CD4-positive, alpha-beta T cell (primary cell): ENCODE data around the gene CD99. TPM values are rescaled to one million over a fixed set of nuclear protein-coding genes. Genes with fewer than 3 reads are reported as not detected.
"Not testable (repeated sequence)": the region's sequence is repeated elsewhere in the genome, so short reads cannot be mapped to it uniquely, and the experiment has no call there.

Experiments used
- ATAC-seq: fragments of 200-7000 bp; cut with Tn5 transposase; one replicate; pipeline ENCODE4 v1.10.0; 2022; ENCODE audit warnings: mild to moderate bottlenecking; ENCODE audit not compliant: poor library complexity
- CTCF ChIA-PET: fragments of 350-600 bp; sonication (Branson Sonifier 250); formaldehyde crosslinking; loops from one replicate; lab custom pipeline; 2021; ENCODE audit warnings: antibody characterized with exemption, inconsistent platforms; lab: Charles Lee
- POLR2A ChIA-PET: fragments of 350-600 bp; sonication (Branson Sonifier 250); formaldehyde crosslinking; loops from one replicate; lab custom pipeline; 2021; ENCODE audit warnings: antibody characterized with exemption, inconsistent platforms; lab: Charles Lee
- DNase-seq, 14 experiments: peaks; one replicate each; pipeline ENCODE4 v3.0.0-alpha.2; 2013 to 2020; ENCODE audit warnings: mixed read lengths in 2 of 14
- H3K27ac ChIP-seq, 2 donors: one replicate each; pipeline versions ENCODE4 v1.5.1 to v1.7.0; 2013; ENCODE audit warnings: low read length in 2 of 2, low read depth in 1 of 2, mild to moderate bottlenecking in 1 of 2
- H3K27me3 ChIP-seq, 2 experiments: 1 replicate in 1 of 2; 2 replicates in 1 of 2; pipeline versions ENCODE4 v1.6.1 to v1.7.0; 2013; ENCODE audit warnings: low read length in 2 of 2, control low read depth in 1 of 2, mild to moderate bottlenecking in 1 of 2, moderate library complexity in 1 of 2; ENCODE audit not compliant: insufficient read depth in 2 of 2, control insufficient read depth in 1 of 2
- H3K36me3 ChIP-seq: one replicate; pipeline ENCODE4 v1.6.1; 2013; ENCODE audit warnings: low read length, control low read depth; ENCODE audit not compliant: insufficient read depth
- H3K4me1 ChIP-seq: one replicate; pipeline ENCODE4 v1.6.1; 2013; ENCODE audit warnings: low read length, control low read depth; ENCODE audit not compliant: insufficient read depth
- H3K4me3 ChIP-seq: one replicate; pipeline ENCODE4 v1.5.1; 2013; ENCODE audit warnings: mild to moderate bottlenecking, low read length, moderate library complexity
- H3K9me3 ChIP-seq, 2 experiments: 1 replicate in 1 of 2; 2 replicates in 1 of 2; pipeline versions ENCODE4 v1.6.1 to v1.7.0; 2013; ENCODE audit warnings: low read length in 2 of 2, mild to moderate bottlenecking in 2 of 2, control low read depth in 1 of 2, moderate library complexity in 1 of 2; ENCODE audit not compliant: control insufficient read depth in 1 of 2, insufficient read depth in 1 of 2
- H3K27ac Mint-ChIP-seq: one replicate; pipeline ENCODE4 v1.8.0; 2020; ENCODE audit warnings: mixed read lengths
- H3K27me3 Mint-ChIP-seq: one replicate; pipeline ENCODE4 v1.8.0; 2021; ENCODE audit warnings: mixed read lengths
- H3K36me3 Mint-ChIP-seq: one replicate; pipeline ENCODE4 v1.8.0; 2021; ENCODE audit warnings: low read depth, mixed read lengths
- H3K4me1 Mint-ChIP-seq: one replicate; pipeline ENCODE4 v1.8.0; 2021; ENCODE audit warnings: low read depth, mixed read lengths
- H3K4me3 Mint-ChIP-seq: one replicate; pipeline ENCODE4 v1.8.0; 2020; ENCODE audit warnings: mild to moderate bottlenecking, mixed read lengths
- H3K9me3 Mint-ChIP-seq: one replicate; pipeline ENCODE4 v1.8.0; 2020; ENCODE audit warnings: mixed read lengths
- intact Hi-C, 2 experiments: fragments of 100-400 bp; cut with DNase I in 1 of 2; cut with micrococcal nuclease in 1 of 2; formaldehyde crosslinking; loops; one replicate each; pipeline versions ENCODE4 v1.15.1 to v1.9.0; 2023 to 2025; cut with DNase I, micrococcal nuclease
- total RNA-seq, 174 experiments: library from RNA in 2 of 174; stranded (reverse) in 2 of 174; gene quantifications; one replicate each; pipeline ENCODE4 v1.2.3 and lab custom pipeline; 2021 to 2026
- TF ChIP-seq, protein P1 (sequence below): fragments of 200-600 bp; IDR thresholded peaks from one replicate; pipeline ENCODE4 v1.8.0; 2022; ENCODE audit warnings: antibody characterized with exemption, mild to moderate bottlenecking

The CD99 gene
- total RNA-seq, 2 experiments from 2014 or later = 170 to 184 TPM

DNA sequence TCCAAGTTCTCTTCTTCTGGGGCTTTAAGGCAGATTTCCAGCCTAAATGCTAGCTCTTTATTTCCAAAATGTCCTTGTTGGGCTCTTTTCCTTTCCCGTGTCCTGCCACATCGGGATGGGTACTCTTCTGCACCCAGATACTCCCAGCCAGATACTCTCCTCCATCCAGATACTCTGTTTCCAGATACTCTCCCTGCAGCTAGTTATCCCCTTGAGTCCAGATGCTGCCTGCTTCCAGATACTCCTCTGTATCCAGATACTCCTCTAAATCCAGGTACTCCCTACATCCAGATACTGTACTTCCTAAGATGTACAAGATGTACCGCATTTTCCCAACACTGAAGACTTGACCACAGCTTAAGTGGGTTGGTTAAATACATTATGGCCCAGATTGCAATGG is 50.3 kb downstream of the CD99 start:
- no peak for ATAC-seq
- no peak overlapping the region for H3K4me3 Mint-ChIP-seq
- no peaks in the 10 kb centered on the region for H3K9me3 Mint-ChIP-seq
- H3K36me3 Mint-ChIP-seq = peaks cover 52% of the 10 kb centered on the region
- no peaks in the 10 kb centered on the region for H3K4me1 Mint-ChIP-seq
- TF ChIP-seq, protein P1, sequence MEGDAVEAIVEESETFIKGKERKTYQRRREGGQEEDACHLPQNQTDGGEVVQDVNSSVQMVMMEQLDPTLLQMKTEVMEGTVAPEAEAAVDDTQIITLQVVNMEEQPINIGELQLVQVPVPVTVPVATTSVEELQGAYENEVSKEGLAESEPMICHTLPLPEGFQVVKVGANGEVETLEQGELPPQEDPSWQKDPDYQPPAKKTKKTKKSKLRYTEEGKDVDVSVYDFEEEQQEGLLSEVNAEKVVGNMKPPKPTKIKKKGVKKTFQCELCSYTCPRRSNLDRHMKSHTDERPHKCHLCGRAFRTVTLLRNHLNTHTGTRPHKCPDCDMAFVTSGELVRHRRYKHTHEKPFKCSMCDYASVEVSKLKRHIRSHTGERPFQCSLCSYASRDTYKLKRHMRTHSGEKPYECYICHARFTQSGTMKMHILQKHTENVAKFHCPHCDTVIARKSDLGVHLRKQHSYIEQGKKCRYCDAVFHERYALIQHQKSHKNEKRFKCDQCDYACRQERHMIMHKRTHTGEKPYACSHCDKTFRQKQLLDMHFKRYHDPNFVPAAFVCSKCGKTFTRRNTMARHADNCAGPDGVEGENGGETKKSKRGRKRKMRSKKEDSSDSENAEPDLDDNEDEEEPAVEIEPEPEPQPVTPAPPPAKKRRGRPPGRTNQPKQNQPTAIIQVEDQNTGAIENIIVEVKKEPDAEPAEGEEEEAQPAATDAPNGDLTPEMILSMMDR = no peak
- POLR2A ChIA-PET = no interaction called here
- Histone ChIP-seq H3K9me3 (peaks cover 0 to 4% of the 10 kb centered on the region in 2 experiments), H3K27me3 (no peaks in the 10 kb centered on the region), H3K36me3 (peaks cover 34% of the 10 kb centered on the region), H3K4me1 (no peaks in the 10 kb centered on the region), H3K27ac (no peak overlapping the region), H3K4me3 (no peak overlapping the region)
- DNase-seq = no peak
- CTCF ChIA-PET = no interaction called here
- H3K27ac Mint-ChIP-seq = no peak overlapping the region
- intact Hi-C loops = no loop called here
- H3K27me3 Mint-ChIP-seq = no peaks in the 10 kb centered on the region

DNA sequence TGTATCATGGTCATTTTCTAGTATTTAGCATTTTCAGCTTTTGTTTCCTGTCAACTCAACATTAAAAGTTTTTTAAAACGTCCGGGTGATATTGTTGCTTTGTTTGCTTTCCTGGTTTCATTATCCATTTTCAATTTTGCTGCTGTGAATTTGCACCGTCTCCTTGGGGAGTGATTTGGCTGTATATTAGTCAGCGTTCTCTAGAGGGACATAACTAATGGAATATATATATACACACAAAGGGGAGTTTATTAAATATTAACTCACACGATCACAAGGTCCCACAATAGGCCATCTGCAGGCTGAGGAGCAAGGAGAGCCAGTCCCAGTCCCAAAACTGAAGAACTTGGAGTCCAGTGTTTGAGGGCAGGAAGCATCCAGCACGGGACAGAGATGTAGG is 55.2 kb downstream of the CD99 start:
- peaks cover 20% of the 10 kb centered on the region for H3K36me3 Mint-ChIP-seq
- DNase-seq, H3K9me3 ChIP-seq, CTCF ChIA-PET, H3K36me3 ChIP-seq, H3K4me1 ChIP-seq, H3K27ac Mint-ChIP-seq, ATAC-seq, intact Hi-C loops, POLR2A ChIA-PET, H3K27ac ChIP-seq, H3K27me3 ChIP-seq, H3K4me3 Mint-ChIP-seq, H3K4me3 ChIP-seq, H3K27me3 Mint-ChIP-seq, H3K9me3 Mint-ChIP-seq, H3K4me1 Mint-ChIP-seq: not testable (repeated sequence)

DNA sequence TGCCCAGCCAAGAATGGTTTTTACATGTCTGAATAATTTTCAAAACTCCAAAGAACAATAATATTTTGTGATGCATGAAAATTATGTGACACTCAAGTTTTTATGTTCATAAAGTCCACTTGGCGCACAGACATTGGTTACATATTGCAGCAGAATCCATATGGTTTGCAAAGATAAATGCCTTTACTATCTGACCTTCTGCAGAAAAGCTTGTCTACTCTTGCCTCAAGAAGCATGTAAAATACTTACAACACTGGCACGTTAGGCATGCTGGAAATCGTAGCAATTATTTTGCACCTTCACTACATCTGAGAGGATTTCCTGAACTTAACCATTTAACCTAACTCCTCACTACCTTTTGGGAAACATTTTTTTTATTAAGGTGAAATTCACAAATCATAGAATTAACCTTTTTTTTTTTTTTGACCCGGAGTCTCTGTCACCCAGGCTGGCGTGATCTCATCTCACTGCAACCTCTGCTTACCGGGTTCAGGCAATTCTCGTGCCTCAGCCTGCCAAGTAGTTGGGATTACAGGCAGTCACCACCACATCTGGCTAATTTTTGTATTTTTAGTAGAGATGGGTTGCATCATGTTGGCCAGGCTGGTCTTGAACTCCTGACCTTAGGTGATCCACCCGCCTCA is 57.2 kb downstream of the CD99 start:
- no peak overlapping the region for H3K27ac Mint-ChIP-seq
- CTCF ChIA-PET = no interaction called here
- H3K36me3 ChIP-seq = peaks cover 3% of the 10 kb centered on the region
- no peaks in the 10 kb centered on the region for H3K27me3 ChIP-seq
- DNase-seq = no peak
- peaks cover 2% of the 10 kb centered on the region for H3K36me3 Mint-ChIP-seq
- no peak overlapping the region for H3K4me3 Mint-ChIP-seq
- no peaks in the 10 kb centered on the region for H3K9me3 Mint-ChIP-seq
- TF ChIP-seq, protein P1 = no peak
- no peaks in the 10 kb centered on the region for H3K9me3 ChIP-seq
- no peaks in the 10 kb centered on the region for H3K4me1 Mint-ChIP-seq
- POLR2A ChIA-PET = no interaction called here
- H3K4me1 ChIP-seq = no peaks in the 10 kb centered on the region
- ATAC-seq = no peak
- intact Hi-C loops = no loop called here
- H3K27ac ChIP-seq = no peak overlapping the region
- peaks cover 4% of the 10 kb centered on the region for H3K27me3 Mint-ChIP-seq
- no peak overlapping the region for H3K4me3 ChIP-seq

DNA sequence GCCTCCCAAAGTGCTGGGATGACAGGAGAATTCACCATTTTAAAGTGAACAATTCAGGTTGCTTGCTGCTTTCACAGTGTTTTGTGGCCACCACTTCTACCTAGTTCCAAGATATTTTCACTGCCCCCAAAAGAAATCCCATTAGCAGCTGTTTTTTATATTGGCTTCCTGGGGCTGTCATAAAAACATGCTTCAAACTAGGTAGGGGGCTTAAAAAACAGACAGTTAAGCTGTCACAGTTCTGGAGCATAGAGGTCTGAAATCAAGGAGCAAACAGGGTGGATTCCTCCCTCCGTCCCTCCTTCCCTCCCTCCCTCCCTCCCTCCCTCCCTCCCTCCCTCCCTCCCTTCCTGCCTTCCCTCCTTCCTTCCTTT is 57.7 kb downstream of the CD99 start:
- Histone ChIP-seq H3K27ac (no peak overlapping the region), H3K4me3 (no peak overlapping the region), H3K27me3 (no peaks in the 10 kb centered on the region), H3K9me3 (no peaks in the 10 kb centered on the region), H3K36me3 (no peaks in the 10 kb centered on the region), H3K4me1 (no peaks in the 10 kb centered on the region)
- intact Hi-C loops = no loop called here
- Mint-ChIP-seq H3K9me3 (no peaks in the 10 kb centered on the region), H3K4me3 (no peak overlapping the region), H3K27ac (no peak overlapping the region), H3K36me3 (no peaks in the 10 kb centered on the region), H3K4me1 (no peaks in the 10 kb centered on the region), H3K27me3 (peaks cover 4% of the 10 kb centered on the region)
- POLR2A ChIA-PET = no interaction called here
- CTCF ChIA-PET = no interaction called here
- ATAC-seq (no peak), DNase-seq (no peak)
- TF ChIP-seq, protein P1 = no peak
